ENCODE results near the gene RRN3. TPM values are rescaled to one million over a fixed set of nuclear protein-coding genes. Genes with fewer than 3 reads are reported as not detected.

RRN3 gene
- 31.5 to 44.4 TPM (median 41.7 TPM) in 5 replicates for total RNA-seq (2022; extraction: Qiagen RNA extraction; ENCODE audit: low read depth)

GRCh38 chr16:15093955-15094827, at the start of gene RRN3:
TSS of gene RRN3 (minus strand) at chr16:15094272. CDS start at chr16:15094233, 39 bp downstream.

Other genes starting within 250 kb of the RRN3 start
- gene NPIPA1, start 156.8 kb downstream of the RRN3 start, total RNA-seq (2022; extraction: Qiagen RNA extraction; ENCODE audit: low read depth) = 39.3 to 60.3 TPM (median 52.6 TPM) in 5 replicates
- 54.7 to 69.1 TPM (median 67.5 TPM) in 5 replicates for gene PDXDC1, start 119.2 kb downstream of the RRN3 start, total RNA-seq (2022; extraction: Qiagen RNA extraction; ENCODE audit: low read depth)
- 44.9 to 52.1 TPM (median 46.7 TPM) in 5 replicates for gene NTAN1, start 38.2 kb downstream of the RRN3 start, total RNA-seq (2022; extraction: Qiagen RNA extraction; ENCODE audit: low read depth)